HEK293 (cell line): Measurements from ENCODE around the gene ACOT12.

Experiments used
- CTCF ChIA-PET: fragments of 350-600 bp; formaldehyde crosslinking; extraction: SDS; loops from one replicate; lab custom pipeline; 2021; ENCODE audit warnings: antibody characterized with exemption; lab: Yijun Ruan, JAX
- POLR2A ChIA-PET: fragments of 300-600 bp; formaldehyde crosslinking; extraction: SDS; loops from one replicate; lab custom pipeline; 2020; ENCODE audit warnings: antibody characterized with exemption, inconsistent platforms; lab: Yijun Ruan, JAX
- H3K27ac ChIP-seq: fragments of 200-500 bp; sonication (Bioruptor generic); 2 replicates; pipeline ENCODE4 v1.5.1; 2014; ENCODE audit warnings: low read depth, low read length, control low read depth, inconsistent platforms; ENCODE audit errors: extremely low read depth
- H3K36me3 ChIP-seq, 2 experiments: fragments of 200-500 bp in 1 of 2; sonication (Bioruptor generic) in 1 of 2; 1 replicate in 1 of 2; 2 replicates in 1 of 2; pipeline ENCODE4 v1.5.1; 2014 to 2017; ENCODE audit warnings: inconsistent platforms in 2 of 2, low read length in 2 of 2; ENCODE audit not compliant: control insufficient read depth in 2 of 2, insufficient read depth in 1 of 2
- H3K4me1 ChIP-seq: fragments of 200-500 bp; sonication (Bioruptor generic); 2 replicates; pipeline ENCODE4 v1.5.1; 2014; ENCODE audit warnings: mild to moderate bottlenecking, low read length, inconsistent platforms; ENCODE audit not compliant: control insufficient read depth, insufficient read depth
- H3K4me3 ChIP-seq: 2 replicates; pipeline ENCODE4 v1.5.1; 2011; ENCODE audit warnings: low read depth, mild to moderate bottlenecking, control low read depth, low read length, moderate library complexity
- H3K9me3 ChIP-seq: fragments of 200-500 bp; sonication (Bioruptor generic); 2 replicates; pipeline ENCODE4 v1.5.1; 2014; ENCODE audit warnings: low read depth, low read length, inconsistent platforms; ENCODE audit not compliant: control insufficient read depth, insufficient read depth
- PRDM2 ChIP-seq: fragments of 450-650 bp; formaldehyde crosslinking; IDR thresholded peaks from 2 replicates; pipeline ENCODE4 v1.5.1; 2016; ENCODE audit warnings: missing biosample characterization, missing genetic modification characterization, borderline replicate concordance
- SETDB1 ChIP-seq: IDR thresholded peaks from one replicate; pipeline ENCODE4 v1.6.1; 2017; ENCODE audit warnings: mild to moderate bottlenecking, low read length, moderate library complexity, mixed read lengths; ENCODE audit not compliant: insufficient read length
- ZBTB10 ChIP-seq: fragments of 450-650 bp; formaldehyde crosslinking; IDR thresholded peaks from 2 replicates; pipeline ENCODE4 v1.5.1; 2016; ENCODE audit warnings: missing biosample characterization, missing genetic modification characterization
- ZBTB20 ChIP-seq: fragments of 450-650 bp; formaldehyde crosslinking; IDR thresholded peaks from 2 replicates; pipeline ENCODE4 v1.5.1; 2016; ENCODE audit warnings: missing biosample characterization, missing genetic modification characterization
- ZFP41 ChIP-seq: fragments of 450-650 bp; formaldehyde crosslinking; IDR thresholded peaks from 2 replicates; pipeline ENCODE4 v1.5.1; 2016; ENCODE audit warnings: missing biosample characterization, missing genetic modification characterization, borderline replicate concordance
- ZNF148 ChIP-seq: fragments of 450-650 bp; formaldehyde crosslinking; IDR thresholded peaks from 2 replicates; pipeline ENCODE4 v1.5.0; 2017; ENCODE audit warnings: missing biosample characterization, missing genetic modification characterization, borderline replicate concordance
- ZNF16 ChIP-seq: fragments of 450-650 bp; formaldehyde crosslinking; IDR thresholded peaks from 2 replicates; pipeline ENCODE4 v1.5.1; 2016; ENCODE audit warnings: low read depth, missing biosample characterization, missing genetic modification characterization
- ZNF221 ChIP-seq: fragments of 450-650 bp; formaldehyde crosslinking; IDR thresholded peaks from 2 replicates; pipeline ENCODE4 v1.5.1; 2017; ENCODE audit warnings: missing biosample characterization, missing genetic modification characterization, borderline replicate concordance
- ZNF24 ChIP-seq: fragments of 450-650 bp; formaldehyde crosslinking; IDR thresholded peaks from 2 replicates; pipeline ENCODE4 v1.5.1; 2016; ENCODE audit warnings: missing biosample characterization, missing genetic modification characterization
- ZNF248 ChIP-seq: fragments of 450-650 bp; formaldehyde crosslinking; IDR thresholded peaks from 2 replicates; pipeline ENCODE4 v1.5.1; 2017; ENCODE audit warnings: missing biosample characterization, missing genetic modification characterization
- ZNF37A ChIP-seq: fragments of 450-650 bp; IDR thresholded peaks from 2 replicates; pipeline ENCODE4 v1.5.1; 2018; ENCODE audit warnings: missing biosample characterization, missing genetic modification characterization
- ZNF423 ChIP-seq: fragments of 450-650 bp; formaldehyde crosslinking; IDR thresholded peaks from 2 replicates; pipeline ENCODE4 v1.5.1; 2016; ENCODE audit warnings: missing biosample characterization, missing genetic modification characterization
- ZNF555 ChIP-seq: fragments of 450-650 bp; formaldehyde crosslinking; conservative IDR thresholded peaks from 2 replicates; pipeline ENCODE4 v1.5.1; 2017; ENCODE audit warnings: missing biosample characterization, mild to moderate bottlenecking, missing genetic modification characterization, inconsistent platforms
- ZNF560 ChIP-seq: fragments of 450-650 bp; formaldehyde crosslinking; IDR thresholded peaks from 2 replicates; pipeline ENCODE4 v1.5.1; 2017; ENCODE audit warnings: missing biosample characterization, missing genetic modification characterization, borderline replicate concordance
- ZNF629 ChIP-seq: fragments of 450-650 bp; formaldehyde crosslinking; IDR thresholded peaks from 2 replicates; pipeline ENCODE4 v1.5.1; 2017; ENCODE audit warnings: missing biosample characterization, missing genetic modification characterization
- ZNF645 ChIP-seq: fragments of 450-650 bp; formaldehyde crosslinking; IDR thresholded peaks from 2 replicates; pipeline ENCODE4; 2016; ENCODE audit warnings: missing biosample characterization, missing genetic modification characterization
- ZSCAN18 ChIP-seq: fragments of 450-650 bp; formaldehyde crosslinking; IDR thresholded peaks from 2 replicates; pipeline ENCODE4 v1.5.1; 2016; ENCODE audit warnings: missing biosample characterization, missing genetic modification characterization
- ZSCAN5A ChIP-seq: fragments of 450-650 bp; formaldehyde crosslinking; IDR thresholded peaks from 2 replicates; pipeline ENCODE4 v1.5.1; 2016; ENCODE audit warnings: missing biosample characterization, missing genetic modification characterization

The ACOT12 gene

GRCh38 chr5:81402192-81402930, 8.4 kb upstream of the ACOT12 start:
- no peaks in the 10 kb centered on the region for H3K36me3 ChIP-seq
- H3K4me3 ChIP-seq: no peak overlapping the region
- ChIA-PET CTCF (no interaction called here), POLR2A (interaction anchor here (1.2 kb wide), 1 partner anchor 9 kb away, joined by 3 read pairs; no protein-coding TSS in a partner anchor)
- H3K4me1 ChIP-seq: no peaks in the 10 kb centered on the region
- no peaks in the 10 kb centered on the region for H3K9me3 ChIP-seq
- H3K27ac ChIP-seq: no peak overlapping the region
- TF ChIP-seq ZNF37A (tag by site-specific recombination): no peak
- no peak for TF ChIP-seq PRDM2 (tag by site-specific recombination)
- TF ChIP-seq SETDB1: no peak
- TF ChIP-seq ZSCAN5A (tag by site-specific recombination): no peak
- TF ChIP-seq ZNF645: no peak
- TF ChIP-seq ZNF560 (tag by site-specific recombination): no peak
- no peak for TF ChIP-seq ZNF221 (tag by site-specific recombination)
- TF ChIP-seq ZBTB20 (tag by site-specific recombination): no peak
- no peak for TF ChIP-seq ZNF423 (tag by site-specific recombination)
- TF ChIP-seq ZNF248: no peak
- no peak for TF ChIP-seq ZNF16 (tag by site-specific recombination)
- no peak for TF ChIP-seq ZNF629 (tag by site-specific recombination)
- no peak for TF ChIP-seq ZBTB10
- TF ChIP-seq ZFP41 (tag by site-specific recombination): no peak
- no peak for TF ChIP-seq ZSCAN18 (tag by site-specific recombination)
- no peak for TF ChIP-seq ZNF555 (tag by site-specific recombination)
- no peak for TF ChIP-seq ZNF148
- no peak for TF ChIP-seq ZNF24
